Sigmoid colon (tissue), 7 donors: ENCODE data around the gene HHEX. TPM values are rescaled to one million over a fixed set of nuclear protein-coding genes. Genes with fewer than 3 reads are reported as not detected.

Experiments used
- DNase-seq: peaks from one replicate; pipeline ENCODE4 v3.0.0-alpha.2; 2019
- H3K27ac ChIP-seq, 4 donors: fragments of 200-600 bp; sonication (generic); one replicate each; pipeline ENCODE4 v1.5.1; 2016 to 2019; ENCODE audit warnings: mild to moderate bottlenecking in 1 of 4
- H3K27me3 ChIP-seq, 3 donors: fragments of 200-600 bp; sonication (generic); one replicate each; pipeline ENCODE4 v1.5.1; 2019; ENCODE audit warnings: mild to moderate bottlenecking in 1 of 3
- H3K36me3 ChIP-seq, 4 donors: fragments of 200-600 bp; sonication (generic); one replicate each; pipeline ENCODE4 v1.5.1; 2016 to 2019
- H3K4me1 ChIP-seq, 4 donors: fragments of 200-600 bp; sonication (generic); one replicate each; pipeline ENCODE4 v1.5.1; 2017 to 2019
- H3K4me3 ChIP-seq, 4 donors: fragments of 200-600 bp; sonication (generic); one replicate each; pipeline ENCODE4 v1.5.1; 2017 to 2019; ENCODE audit warnings: mild to moderate bottlenecking in 2 of 4, moderate library complexity in 1 of 4
- H3K9me3 ChIP-seq, 4 donors: fragments of 200-600 bp in 3 of 4; sonication (generic) in 3 of 4; one replicate each; pipeline versions ENCODE4 v1.5.1 to v1.6.1; 2013 to 2019
- EP300 ChIP-seq, 4 donors: sonication (generic); formaldehyde crosslinking; IDR thresholded peaks; one replicate each; pipeline ENCODE4 v1.6.1; 2017; ENCODE audit warnings: antibody characterized with exemption in 4 of 4
- POLR2A ChIP-seq, 2 donors: fragments of 450-650 bp; IDR thresholded peaks; one replicate each; pipeline ENCODE4 v1.6.1; 2016; ENCODE audit warnings: antibody characterized with exemption in 2 of 2, mild to moderate bottlenecking in 2 of 2, moderate library complexity in 2 of 2
- POLR2AphosphoS5 ChIP-seq, 4 donors: sonication (generic); formaldehyde crosslinking; IDR thresholded peaks; one replicate each; pipeline ENCODE4 v1.6.1; 2017; ENCODE audit warnings: antibody characterized with exemption in 4 of 4
- WGBS, 2 donors: extraction: QIAGEN DNeasy Blood & Tissue Kit; methylation state at CpG; one replicate each; pipeline ENCODE4 v1.1.7; 2013; 5-methylcytosine and 5-hydroxymethylcytosine counted together
- intact Hi-C: fragments of 100-400 bp; cut with DNase I; formaldehyde crosslinking; loops from one replicate; pipeline ENCODE4 v1.15.1; 2023
- polyA plus RNA-seq, 3 donors: library from polyadenylated mRNA; stranded (reverse); fragments of 200-250 nt; gene quantifications; one replicate each; pipeline ENCODE4 v1.2.3, GENCODE V29; 2013
- total RNA-seq, 4 donors: library from RNA; depleted of rRNA; stranded (reverse); fragments of >200 nt; gene quantifications; one replicate each; pipeline ENCODE4 v1.1.0, GENCODE V29; 2016
- TF ChIP-seq, protein P1 (sequence below), 4 experiments: fragments of 450-650 bp in 3 of 4; fragments of 200-600 bp in 1 of 4; IDR thresholded peaks; one replicate each; pipeline ENCODE4 v1.5.1; 2016 to 2019; ENCODE audit warnings: antibody characterized with exemption in 4 of 4, mild to moderate bottlenecking in 3 of 4, moderate library complexity in 2 of 4
- donor health status: healthy with polysubstance abuse.
- donor health status: Bipolar disorder and iron deficiency.
- donor health status: healthy.

Gene HHEX
- total and polyA plus RNA-seq, 7 donors, result 2.8 to 13.2 (median 6.6) TPM

DNA sequence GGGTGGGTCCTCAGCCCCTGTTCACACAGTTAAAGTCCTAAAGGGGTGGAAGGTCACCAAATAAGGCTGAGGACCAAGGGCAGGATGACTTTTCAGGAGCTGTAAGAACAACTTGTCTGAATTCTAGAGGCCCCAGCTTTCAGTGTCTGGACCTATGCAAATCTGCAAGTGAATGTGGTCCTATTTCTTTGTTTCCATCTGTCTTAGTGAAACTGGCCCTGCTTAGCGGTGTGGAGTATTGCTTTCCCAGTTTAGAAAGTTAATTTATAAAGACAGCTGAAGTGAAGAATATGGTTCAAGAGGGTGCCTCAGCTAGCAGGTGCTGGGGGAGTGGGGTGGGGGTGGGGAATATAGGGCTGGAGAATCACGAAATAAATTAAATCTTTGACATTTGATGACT lies 40.1 kb downstream of the HHEX start:
- TF ChIP-seq EP300 (IDR thresholded peaks at IDR 0.05), result no peak
- no peak for TF ChIP-seq POLR2A (IDR thresholded peaks at IDR 0.05)
- TF ChIP-seq, protein P1, sequence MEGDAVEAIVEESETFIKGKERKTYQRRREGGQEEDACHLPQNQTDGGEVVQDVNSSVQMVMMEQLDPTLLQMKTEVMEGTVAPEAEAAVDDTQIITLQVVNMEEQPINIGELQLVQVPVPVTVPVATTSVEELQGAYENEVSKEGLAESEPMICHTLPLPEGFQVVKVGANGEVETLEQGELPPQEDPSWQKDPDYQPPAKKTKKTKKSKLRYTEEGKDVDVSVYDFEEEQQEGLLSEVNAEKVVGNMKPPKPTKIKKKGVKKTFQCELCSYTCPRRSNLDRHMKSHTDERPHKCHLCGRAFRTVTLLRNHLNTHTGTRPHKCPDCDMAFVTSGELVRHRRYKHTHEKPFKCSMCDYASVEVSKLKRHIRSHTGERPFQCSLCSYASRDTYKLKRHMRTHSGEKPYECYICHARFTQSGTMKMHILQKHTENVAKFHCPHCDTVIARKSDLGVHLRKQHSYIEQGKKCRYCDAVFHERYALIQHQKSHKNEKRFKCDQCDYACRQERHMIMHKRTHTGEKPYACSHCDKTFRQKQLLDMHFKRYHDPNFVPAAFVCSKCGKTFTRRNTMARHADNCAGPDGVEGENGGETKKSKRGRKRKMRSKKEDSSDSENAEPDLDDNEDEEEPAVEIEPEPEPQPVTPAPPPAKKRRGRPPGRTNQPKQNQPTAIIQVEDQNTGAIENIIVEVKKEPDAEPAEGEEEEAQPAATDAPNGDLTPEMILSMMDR (IDR thresholded peaks at IDR 0.05), result no peak
- TF ChIP-seq POLR2AphosphoS5 (IDR thresholded peaks at IDR 0.05), result no peak
- 66 to 74% methylated on average over 2 of the region's 2 CpGs for WGBS, 2 donors
- H3K9me3 ChIP-seq, result no peaks in the 10 kb centered on the region
- no peaks in the 10 kb centered on the region for H3K36me3 ChIP-seq
- DNase-seq, result no peak
- H3K4me1 ChIP-seq, result no peaks in the 10 kb centered on the region
- intact Hi-C loops, result no loop called here
- no peak overlapping the region for H3K27ac ChIP-seq
- no peak overlapping the region for H3K4me3 ChIP-seq
- no peaks in the 10 kb centered on the region for H3K27me3 ChIP-seq

DNA sequence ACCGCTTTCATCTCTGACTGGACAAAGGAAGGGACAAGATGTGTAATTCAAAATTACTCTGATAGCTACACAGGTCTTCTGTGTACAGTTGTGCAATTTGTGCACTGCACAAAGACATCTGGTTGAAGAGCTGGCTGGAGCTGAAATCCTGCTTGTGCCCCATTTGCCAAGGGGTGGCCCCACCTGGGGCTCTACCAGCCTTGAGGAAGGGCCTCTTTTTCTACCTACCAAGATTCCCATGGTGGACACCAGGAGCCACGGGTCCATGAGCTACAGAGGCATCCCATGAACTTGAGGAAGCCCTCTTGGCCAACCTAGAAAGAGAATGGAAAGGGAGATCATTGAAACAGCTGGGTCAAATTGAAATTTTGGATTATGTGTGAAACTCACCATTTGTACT lies 43.2 kb downstream of the HHEX start:
- no peak for DNase-seq
- H3K27ac ChIP-seq, result no peak overlapping the region
- no peak for TF ChIP-seq POLR2A (IDR thresholded peaks at IDR 0.05)

DNA sequence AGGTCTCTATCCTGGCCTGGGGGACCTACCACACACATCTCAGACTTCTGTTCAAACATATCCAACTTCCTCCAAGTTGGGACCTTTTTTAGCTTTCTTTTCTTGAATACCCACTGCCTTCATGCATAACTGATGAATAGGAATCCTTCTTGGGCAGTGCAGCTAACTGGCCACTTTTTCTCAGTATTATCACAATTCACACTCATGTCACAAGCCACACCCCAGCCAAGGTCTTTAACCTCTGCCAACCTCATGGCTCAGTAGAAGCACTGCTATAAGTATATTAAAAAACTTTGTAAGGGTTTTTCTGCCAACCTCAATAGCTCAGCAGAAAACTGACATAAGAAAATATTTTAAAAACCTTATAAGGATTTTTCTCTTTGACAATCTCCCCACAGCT lies 44.5 kb downstream of the HHEX start:
- Histone ChIP-seq H3K27ac (no peak overlapping the region), H3K9me3 (no peaks in the 10 kb centered on the region), H3K36me3 (no peaks in the 10 kb centered on the region), H3K4me1 (no peaks in the 10 kb centered on the region), H3K4me3 (no peak overlapping the region), H3K27me3 (no peaks in the 10 kb centered on the region)
- no peak for TF ChIP-seq EP300 (IDR thresholded peaks at IDR 0.05)
- TF ChIP-seq POLR2AphosphoS5 (IDR thresholded peaks at IDR 0.05), result no peak
- no peak for TF ChIP-seq POLR2A (IDR thresholded peaks at IDR 0.05)
- TF ChIP-seq, protein P1 (IDR thresholded peaks at IDR 0.05), result no peak
- intact Hi-C loops, result no loop called here
- no peak for DNase-seq

More for the DNA sequence above, 43.2 kb downstream of the HHEX start:
- WGBS, 2 donors, result 87 to 96% methylated on average over 2 of the region's 2 CpGs
- Histone ChIP-seq H3K36me3 (no peaks in the 10 kb centered on the region), H3K27me3 (no peaks in the 10 kb centered on the region), H3K9me3 (no peaks in the 10 kb centered on the region), H3K4me1 (no peaks in the 10 kb centered on the region), H3K4me3 (no peak overlapping the region)
- intact Hi-C loops, result no loop called here

DNA sequence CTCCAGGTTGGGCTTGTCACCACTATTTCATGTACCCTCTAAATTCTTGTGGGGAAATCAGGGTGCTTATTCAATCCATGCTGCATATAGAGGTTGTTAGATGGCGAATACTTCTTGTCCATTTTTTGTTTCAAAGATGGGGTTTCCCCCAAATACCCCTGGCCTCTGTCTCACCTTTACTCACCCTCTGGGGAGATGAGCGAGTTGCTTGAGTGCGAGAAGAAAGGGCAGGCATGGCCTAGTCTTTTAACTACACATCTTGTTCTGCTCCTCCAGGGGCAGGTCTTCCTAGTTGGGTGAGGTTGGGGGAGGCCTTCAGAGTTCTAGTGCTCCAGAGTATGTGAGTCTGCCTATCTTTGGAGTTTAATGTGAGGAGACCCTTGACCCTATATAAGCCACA lies 46.2 kb downstream of the HHEX start:
- 81 to 93% methylated on average over 3 of the region's 3 CpGs for WGBS, 2 donors

DNA sequence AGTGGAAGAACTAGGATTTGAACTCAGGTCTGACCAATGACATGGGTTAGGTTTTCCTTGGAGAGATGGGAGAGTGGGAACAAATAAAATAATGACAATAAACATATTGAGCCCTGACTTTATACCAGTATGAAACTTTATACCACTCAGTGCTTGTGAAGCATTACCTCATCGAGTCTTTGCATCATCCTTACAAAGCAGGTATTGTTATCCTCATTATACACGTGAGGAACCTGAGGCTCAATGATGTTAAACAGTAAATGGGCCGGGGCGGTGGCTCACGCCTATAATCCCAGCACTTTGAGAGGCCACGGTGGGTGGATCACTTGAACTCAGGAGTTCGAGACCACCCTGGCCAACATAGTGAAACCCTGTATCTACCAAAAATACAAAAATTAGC lies 47.7 kb downstream of the HHEX start:
- 52 to 86% methylated on average over 7 of the region's 7 CpGs for WGBS, 2 donors
- Histone ChIP-seq H3K27me3 (no peaks in the 10 kb centered on the region), H3K27ac (no peak overlapping the region), H3K4me3 (no peak overlapping the region), H3K36me3 (no peaks in the 10 kb centered on the region), H3K4me1 (no peaks in the 10 kb centered on the region), H3K9me3 (no peaks in the 10 kb centered on the region)
- no peak for DNase-seq
- TF ChIP-seq EP300 (IDR thresholded peaks at IDR 0.05) (no peak), POLR2A (IDR thresholded peaks at IDR 0.05) (no peak), POLR2AphosphoS5 (IDR thresholded peaks at IDR 0.05) (no peak)
- TF ChIP-seq, protein P1 (IDR thresholded peaks at IDR 0.05), result no peak
- intact Hi-C loops, result no loop called here

More for the DNA sequence above, 46.2 kb downstream of the HHEX start:
- Histone ChIP-seq H3K4me1 (no peaks in the 10 kb centered on the region), H3K36me3 (no peaks in the 10 kb centered on the region), H3K27ac (no peak overlapping the region), H3K4me3 (no peak overlapping the region), H3K9me3 (no peaks in the 10 kb centered on the region), H3K27me3 (no peaks in the 10 kb centered on the region)
- TF ChIP-seq EP300 (IDR thresholded peaks at IDR 0.05) (no peak), POLR2AphosphoS5 (IDR thresholded peaks at IDR 0.05) (no peak), POLR2A (IDR thresholded peaks at IDR 0.05) (no peak)
- TF ChIP-seq, protein P1 (IDR thresholded peaks at IDR 0.05), result no peak
- intact Hi-C loops, result no loop called here
- DNase-seq, result no peak
